Measurements from ENCODE around the gene UXS1.

Gene UXS1

GRCh38 chr2:106122157-106122556 is 71.9 kb downstream of the UXS1 start:
- no peak for ATAC-seq

GRCh38 chr2:106120432-106120831 is 73.7 kb downstream of the UXS1 start:
- ATAC-seq, result no peak
- TF ChIP-seq ZNF70 (CRISPR knock-in tag; IDR thresholded peaks at IDR 0.05) (no peak), ZFP30 (CRISPR knock-in tag; IDR thresholded peaks at IDR 0.05) (no peak), GLIS3 (CRISPR knock-in tag; IDR thresholded peaks at IDR 0.05) (no peak), CREB5 (CRISPR knock-in tag; IDR thresholded peaks at IDR 0.05; ENCODE audit: low read depth) (no peak), PATZ1 (CRISPR knock-in tag; IDR thresholded peaks at IDR 0.05; ENCODE audit: borderline replicate concordance) (no peak), BACH2 (CRISPR knock-in tag; IDR thresholded peaks at IDR 0.05; ENCODE audit: borderline replicate concordance) (no peak), ZC3H10 (CRISPR knock-in tag; IDR thresholded peaks at IDR 0.05) (no peak), ISL1 (CRISPR knock-in tag; IDR thresholded peaks at IDR 0.05) (no peak), TCF4 (CRISPR knock-in tag; IDR thresholded peaks at IDR 0.05; ENCODE audit: borderline replicate concordance) (no peak)

More at GRCh38 chr2:106122157-106122556, 71.9 kb downstream of the UXS1 start:
- no peak for TF ChIP-seq PATZ1 (CRISPR knock-in tag; IDR thresholded peaks at IDR 0.05; ENCODE audit: borderline replicate concordance)
- no peak for TF ChIP-seq ISL1 (CRISPR knock-in tag; IDR thresholded peaks at IDR 0.05)
- no peak for TF ChIP-seq POU6F1 (CRISPR knock-in tag; IDR thresholded peaks at IDR 0.05; ENCODE audit: borderline replicate concordance, low read depth)
- no peak for TF ChIP-seq ZNF70 (CRISPR knock-in tag; IDR thresholded peaks at IDR 0.05)
- TF ChIP-seq ZC3H10 (CRISPR knock-in tag; IDR thresholded peaks at IDR 0.05), result no peak
- no peak for TF ChIP-seq ZNF565 (CRISPR knock-in tag; conservative IDR thresholded peaks at IDR 0.05; ENCODE audit: low read depth)
- TF ChIP-seq CSDC2 (CRISPR knock-in tag; IDR thresholded peaks at IDR 0.05), result no peak
- no peak for TF ChIP-seq TOX (CRISPR knock-in tag; IDR thresholded peaks at IDR 0.05; ENCODE audit: borderline replicate concordance)

- TF ChIP-seq ESRRG (CRISPR knock-in tag; IDR thresholded peaks at IDR 0.05) (no peak), ZNF8 (CRISPR knock-in tag; IDR thresholded peaks at IDR 0.05) (no peak)
- ATAC-seq, result no peak
These were observed 75.0 kb downstream of the UXS1 start for GRCh38 chr2:106119074-106119473.

GRCh38 chr2:106117882-106118684 is 76.0 kb downstream of the UXS1 start:
- TF ChIP-seq OSR1 (CRISPR knock-in tag; IDR thresholded peaks at IDR 0.05), result no peak
- TF ChIP-seq PPARA (CRISPR knock-in tag; IDR thresholded peaks at IDR 0.05; ENCODE audit: borderline replicate concordance), result no peak
- TF ChIP-seq ARNTL (CRISPR knock-in tag; IDR thresholded peaks at IDR 0.05; ENCODE audit: borderline replicate concordance, low read depth), result no peak
- no peak for TF ChIP-seq ZC3H10 (CRISPR knock-in tag; IDR thresholded peaks at IDR 0.05)
- no peak for TF ChIP-seq POU6F1 (CRISPR knock-in tag; IDR thresholded peaks at IDR 0.05; ENCODE audit: borderline replicate concordance, low read depth)
- no peak for ATAC-seq

Measured in SK-N-SH treated with all-trans-retinoic acid at 6 μM for 48 hours (cell line).